T-helper 1 cell treated with Interleukin-12 subunit alpha and Interleukin-12 subunit beta and Interleukin-4 antibody, amounts not matched to agents 30 μg/mL and 1 μg/mL, for 36 hours (primary cell): ENCODE measurements around the gene ASPG.
"Not testable (repeated sequence)": the region's sequence is repeated elsewhere in the genome, so short reads cannot be mapped to it uniquely, and the experiment has no call there.

Source experiments
- H3K27ac Mint-ChIP-seq: one replicate; pipeline ENCODE4 v1.8.0; 2021; ENCODE audit warnings: mild to moderate bottlenecking, mixed read lengths
- H3K27me3 Mint-ChIP-seq: one replicate; pipeline ENCODE4 v1.8.0; 2021; ENCODE audit warnings: low read depth, mixed read lengths
- H3K36me3 Mint-ChIP-seq: one replicate; pipeline ENCODE4 v1.8.0; 2021; ENCODE audit warnings: low read depth, mixed read lengths
- H3K4me1 Mint-ChIP-seq: one replicate; pipeline ENCODE4 v1.8.0; 2021; ENCODE audit warnings: low read depth, mixed read lengths
- H3K4me3 Mint-ChIP-seq: one replicate; pipeline ENCODE4 v1.8.0; 2021; ENCODE audit warnings: mild to moderate bottlenecking, moderate library complexity, mixed read lengths
- H3K9me3 Mint-ChIP-seq: one replicate; pipeline ENCODE4 v1.8.0; 2021; ENCODE audit warnings: mixed read lengths

The ASPG gene

DNA sequence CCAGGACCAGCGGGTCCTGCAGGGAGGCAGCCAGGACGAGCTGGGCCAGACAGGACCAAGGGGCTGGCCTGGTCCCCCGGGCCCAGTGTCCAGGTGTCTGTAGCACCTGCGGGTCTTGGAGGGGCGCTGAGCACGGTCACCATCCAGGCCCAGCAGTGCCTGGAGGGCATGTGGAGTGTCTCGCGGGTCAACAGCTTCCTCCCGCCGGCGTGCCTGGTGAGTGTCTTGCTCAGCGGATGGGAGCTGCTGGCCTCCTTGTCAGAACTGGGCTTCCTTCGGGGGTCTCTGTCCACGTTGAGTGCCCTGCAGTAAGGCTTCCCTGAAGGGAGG, 66.7 kb downstream of the ASPG start:
- Mint-ChIP-seq H3K27me3 (no peaks in the 10 kb centered on the region), H3K4me1 (no peaks in the 10 kb centered on the region), H3K36me3 (no peaks in the 10 kb centered on the region), H3K27ac (no peak overlapping the region), H3K4me3 (no peak overlapping the region), H3K9me3 (no peaks in the 10 kb centered on the region)

DNA sequence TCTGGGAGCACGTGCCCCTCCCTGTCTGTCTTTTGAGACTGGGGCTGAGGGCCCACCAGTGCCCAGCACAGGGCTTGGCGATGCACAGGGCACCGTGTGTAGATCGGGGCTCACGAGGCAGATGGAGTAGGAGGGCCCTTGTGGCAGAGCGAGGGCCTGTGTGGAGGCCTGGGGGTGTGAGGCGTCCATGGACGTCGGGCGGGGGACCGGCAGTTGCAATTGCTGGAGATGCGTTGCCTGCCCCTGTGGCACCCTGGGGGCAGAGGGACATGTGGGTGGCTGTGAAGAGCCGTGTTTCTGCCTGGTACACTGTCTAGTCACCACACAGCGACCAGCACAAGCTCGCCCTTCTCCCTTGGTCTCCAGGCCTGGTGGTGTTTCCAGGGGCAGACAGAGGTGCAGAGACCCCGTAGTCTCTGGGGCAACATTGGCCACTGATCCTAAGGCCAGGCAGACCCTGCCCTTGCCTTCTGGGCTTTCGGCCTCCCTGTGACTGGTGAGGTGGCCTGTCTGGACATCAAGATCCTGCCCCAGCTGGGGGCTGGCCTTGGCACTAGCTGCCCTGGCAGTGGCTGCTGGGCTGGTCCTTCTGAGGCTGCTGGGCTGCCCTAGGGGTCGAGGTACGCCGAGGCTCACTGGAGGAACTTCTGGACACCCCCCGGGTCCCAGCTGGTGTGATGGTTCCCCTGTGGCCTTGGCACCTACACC, 67.3 kb downstream of the ASPG start:
- Mint-ChIP-seq H3K9me3 (no peaks in the 10 kb centered on the region), H3K4me1 (no peaks in the 10 kb centered on the region), H3K36me3 (no peaks in the 10 kb centered on the region), H3K4me3 (no peak overlapping the region), H3K27me3 (no peaks in the 10 kb centered on the region), H3K27ac (no peak overlapping the region)

DNA sequence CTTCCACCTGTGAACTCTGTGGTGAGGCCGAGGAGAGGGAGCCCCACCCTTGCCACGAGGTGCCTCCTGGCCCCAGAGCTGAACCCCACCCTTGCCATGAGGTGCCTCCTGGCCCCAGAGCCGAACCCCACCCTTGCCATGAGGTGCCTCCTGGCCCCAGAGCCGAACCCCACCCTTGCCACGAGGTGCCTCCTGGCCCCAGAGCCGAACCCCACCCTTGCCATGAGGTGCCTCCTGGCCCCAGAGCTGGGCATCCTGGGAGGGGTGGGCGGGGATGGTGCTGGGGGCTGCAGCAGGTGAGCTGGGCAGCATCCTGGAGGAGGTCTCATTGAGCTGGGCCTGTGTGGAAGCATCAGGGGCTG, 67.9 kb downstream of the ASPG start:
- H3K4me3 Mint-ChIP-seq, H3K4me1 Mint-ChIP-seq, H3K27ac Mint-ChIP-seq, H3K27me3 Mint-ChIP-seq, H3K9me3 Mint-ChIP-seq, H3K36me3 Mint-ChIP-seq: not testable (repeated sequence)

DNA sequence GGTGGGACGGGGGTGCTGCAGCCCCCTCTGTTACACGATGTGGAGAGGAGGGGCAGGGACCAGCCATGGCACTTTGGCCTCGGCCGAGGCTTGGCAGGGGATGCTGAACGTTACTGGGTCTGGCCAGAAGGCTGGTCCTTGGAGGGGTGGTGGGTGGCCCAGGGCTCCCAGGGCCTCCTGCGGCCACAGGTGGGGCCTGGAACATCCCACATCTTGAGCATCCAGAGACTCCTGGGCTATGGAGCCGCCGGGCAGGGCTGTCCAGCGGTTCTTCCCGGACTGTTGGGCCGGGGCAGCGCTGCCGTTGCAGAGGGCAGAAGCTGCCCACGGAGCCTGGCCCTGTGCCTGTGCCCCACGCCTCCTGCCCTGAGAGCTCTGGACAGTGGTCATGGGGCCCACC, 68.7 kb downstream of the ASPG start:
- no peak overlapping the region for H3K27ac Mint-ChIP-seq
- no peak overlapping the region for H3K4me3 Mint-ChIP-seq
- H3K9me3 Mint-ChIP-seq, result no peaks in the 10 kb centered on the region
- no peaks in the 10 kb centered on the region for H3K4me1 Mint-ChIP-seq
- H3K36me3 Mint-ChIP-seq, result no peaks in the 10 kb centered on the region
- H3K27me3 Mint-ChIP-seq, result no peaks in the 10 kb centered on the region

DNA sequence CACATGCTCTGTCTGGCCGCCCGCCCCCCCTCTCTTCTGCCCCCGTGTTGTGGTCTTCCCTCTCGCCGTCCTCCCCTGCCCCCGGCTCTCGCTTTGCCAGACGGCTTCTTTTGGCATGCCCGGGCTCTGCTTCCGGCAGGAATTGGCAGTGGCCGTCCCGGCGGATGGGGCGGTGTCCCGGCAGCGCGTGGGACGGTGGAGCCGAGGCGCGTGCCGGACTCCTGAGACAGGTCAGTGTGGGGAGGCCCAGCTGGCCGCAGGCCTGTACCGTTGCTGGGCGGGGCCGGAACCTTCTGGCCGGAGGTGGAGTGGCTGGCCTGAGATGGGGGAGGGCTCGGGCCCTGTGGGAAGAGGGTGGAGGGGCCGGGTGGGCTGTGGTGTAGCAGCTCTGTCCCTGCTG, 70.0 kb downstream of the ASPG start:
- H3K27me3 Mint-ChIP-seq, result no peaks in the 10 kb centered on the region
- no peak overlapping the region for H3K27ac Mint-ChIP-seq
- no peak overlapping the region for H3K4me3 Mint-ChIP-seq
- no peaks in the 10 kb centered on the region for H3K36me3 Mint-ChIP-seq
- no peaks in the 10 kb centered on the region for H3K9me3 Mint-ChIP-seq
- H3K4me1 Mint-ChIP-seq, result no peaks in the 10 kb centered on the region

DNA sequence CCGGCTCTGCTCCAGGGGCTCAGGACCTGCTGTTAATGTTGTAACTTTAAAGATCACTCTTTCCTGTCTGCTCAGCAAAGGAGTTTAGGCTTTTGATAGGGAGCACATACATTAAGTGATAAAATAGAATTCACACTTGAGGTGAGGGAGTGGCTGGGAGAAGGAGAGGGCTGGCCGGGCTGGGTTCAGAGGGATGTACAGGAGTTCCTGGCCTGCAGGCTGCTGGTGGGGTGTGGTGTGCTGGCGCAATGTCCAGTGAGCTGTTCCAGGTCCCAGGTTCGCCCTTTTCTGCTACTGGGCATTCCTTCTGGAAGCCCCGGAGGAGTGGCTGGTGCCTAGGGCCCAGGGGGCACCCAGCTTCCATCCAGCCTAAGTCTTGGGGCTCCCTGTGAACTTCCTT, 70.6 kb downstream of the ASPG start:
- H3K36me3 Mint-ChIP-seq, result no peaks in the 10 kb centered on the region
- H3K9me3 Mint-ChIP-seq, result no peaks in the 10 kb centered on the region
- H3K4me3 Mint-ChIP-seq, result no peak overlapping the region
- no peaks in the 10 kb centered on the region for H3K4me1 Mint-ChIP-seq
- no peak overlapping the region for H3K27ac Mint-ChIP-seq
- no peaks in the 10 kb centered on the region for H3K27me3 Mint-ChIP-seq

DNA sequence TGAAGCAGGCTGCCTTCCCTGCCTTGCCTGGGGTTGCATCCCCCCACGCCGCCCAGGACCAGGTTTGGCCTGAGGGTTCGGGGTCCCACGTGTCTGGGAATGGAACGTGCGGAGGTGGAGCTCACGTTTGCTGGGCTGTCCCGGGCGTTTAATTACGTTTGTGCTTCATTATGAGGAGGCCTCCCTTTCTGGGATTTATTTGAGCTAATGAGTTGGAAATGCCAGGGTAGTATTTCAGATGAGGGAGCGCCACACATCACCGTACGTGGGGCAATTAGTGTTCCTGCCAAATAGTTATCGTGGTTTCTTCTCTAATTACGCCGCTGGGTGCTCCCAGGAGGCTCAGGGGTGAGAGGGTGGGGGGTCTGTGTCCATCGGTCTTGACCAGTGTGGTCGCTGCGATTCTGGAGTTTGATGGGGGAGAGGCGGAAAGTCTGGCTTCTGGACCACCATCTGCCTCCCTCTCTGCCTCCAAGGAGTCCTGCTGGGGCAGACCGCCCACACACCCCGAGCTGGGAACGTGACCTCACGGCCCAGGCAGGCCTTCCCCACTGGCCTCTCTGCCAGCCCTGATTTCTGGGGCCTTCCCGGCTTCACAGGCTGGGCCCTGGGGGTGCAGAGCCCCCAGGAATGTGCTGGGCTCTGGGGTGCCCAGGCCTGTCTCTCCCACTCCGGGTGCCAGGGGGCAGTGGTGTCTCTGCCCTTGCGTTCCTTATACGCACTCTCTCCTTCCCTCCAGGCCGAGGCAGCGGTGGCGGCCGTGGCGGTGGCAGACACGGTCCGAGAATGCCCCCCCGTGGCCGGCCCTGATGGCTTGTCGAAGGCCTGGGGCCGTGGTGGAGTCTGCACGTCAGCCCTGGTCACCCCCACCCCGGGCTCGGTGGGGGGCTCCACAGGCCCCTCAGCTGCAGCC, 71.8 kb downstream of the ASPG start:
- H3K4me1 Mint-ChIP-seq, result no peaks in the 10 kb centered on the region
- no peaks in the 10 kb centered on the region for H3K36me3 Mint-ChIP-seq
- no peak overlapping the region for H3K27ac Mint-ChIP-seq
- no peaks in the 10 kb centered on the region for H3K9me3 Mint-ChIP-seq
- H3K27me3 Mint-ChIP-seq, result no peaks in the 10 kb centered on the region
- no peak overlapping the region for H3K4me3 Mint-ChIP-seq

DNA sequence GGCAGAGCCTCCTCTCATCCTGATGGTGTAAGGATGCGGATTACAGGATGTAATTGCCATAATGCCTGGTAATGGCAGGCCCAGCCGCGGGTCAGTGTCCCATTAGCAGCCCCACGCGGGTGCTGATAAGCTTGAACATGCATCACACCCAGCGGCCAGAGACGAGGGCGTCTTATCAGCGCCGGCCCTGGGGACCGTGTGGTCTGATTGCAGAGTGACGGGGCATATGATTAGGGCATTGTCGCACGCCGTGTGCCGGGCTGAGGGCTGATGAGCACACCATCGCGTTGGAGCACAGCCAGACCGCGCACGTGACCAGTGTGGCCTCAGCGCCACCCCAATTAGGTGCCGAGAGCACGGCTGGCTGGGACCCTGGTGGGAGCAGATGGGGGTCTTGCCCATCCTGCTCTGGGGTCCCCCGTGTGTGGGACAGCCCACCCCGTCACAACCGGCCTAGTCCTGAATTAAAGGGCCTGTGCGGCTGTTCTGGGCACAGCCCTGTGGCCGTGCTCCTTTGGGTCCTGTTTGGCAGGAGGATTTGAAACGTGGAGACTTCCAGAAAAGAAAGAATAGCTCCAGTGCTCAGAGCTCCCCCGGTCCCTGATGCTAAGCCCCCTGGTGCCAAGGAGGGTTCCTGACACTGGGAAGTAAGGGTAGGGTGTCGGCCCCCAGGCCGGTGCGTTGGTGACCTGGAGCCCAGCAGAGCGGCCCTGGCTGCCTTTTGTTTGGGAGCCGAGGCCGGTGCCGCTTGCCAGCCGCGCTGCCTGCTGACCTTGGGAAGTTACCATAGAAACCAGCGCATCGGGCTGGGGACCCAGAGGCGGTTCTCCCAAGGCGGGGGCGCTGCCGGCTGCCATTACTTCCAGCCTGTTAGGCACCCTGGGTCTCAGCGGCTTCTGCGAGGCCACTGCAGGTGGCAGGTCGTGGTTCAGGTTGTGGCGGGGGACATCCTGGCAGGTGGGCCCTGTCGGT, 73.6 kb downstream of the ASPG start:
- Mint-ChIP-seq H3K27ac (no peak overlapping the region), H3K4me1 (no peaks in the 10 kb centered on the region), H3K36me3 (no peaks in the 10 kb centered on the region), H3K4me3 (no peak overlapping the region), H3K27me3 (no peaks in the 10 kb centered on the region), H3K9me3 (no peaks in the 10 kb centered on the region)

DNA sequence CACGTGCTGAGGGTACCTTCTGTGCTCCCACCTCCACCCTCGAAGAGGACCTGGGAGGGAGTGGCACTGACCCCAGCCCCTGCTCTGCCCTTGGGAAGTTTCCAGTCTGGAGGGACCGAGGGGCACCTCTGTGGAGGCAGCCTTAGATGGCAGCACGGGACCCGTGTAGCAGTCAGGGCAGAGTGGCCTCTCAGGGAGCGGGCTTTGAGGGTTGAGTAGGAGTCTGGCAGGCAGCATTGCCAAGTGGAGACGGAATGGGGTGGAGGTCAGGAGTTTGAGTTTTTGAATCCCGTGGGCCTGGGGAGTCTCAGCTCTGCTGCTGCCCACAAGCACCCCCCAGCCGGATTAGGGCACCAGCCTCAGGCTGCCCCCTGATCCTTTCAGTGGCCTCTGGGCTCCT, 74.5 kb downstream of the ASPG start:
- Mint-ChIP-seq H3K4me3 (no peak overlapping the region), H3K36me3 (no peaks in the 10 kb centered on the region), H3K9me3 (no peaks in the 10 kb centered on the region), H3K27ac (no peak overlapping the region), H3K4me1 (no peaks in the 10 kb centered on the region), H3K27me3 (no peaks in the 10 kb centered on the region)

DNA sequence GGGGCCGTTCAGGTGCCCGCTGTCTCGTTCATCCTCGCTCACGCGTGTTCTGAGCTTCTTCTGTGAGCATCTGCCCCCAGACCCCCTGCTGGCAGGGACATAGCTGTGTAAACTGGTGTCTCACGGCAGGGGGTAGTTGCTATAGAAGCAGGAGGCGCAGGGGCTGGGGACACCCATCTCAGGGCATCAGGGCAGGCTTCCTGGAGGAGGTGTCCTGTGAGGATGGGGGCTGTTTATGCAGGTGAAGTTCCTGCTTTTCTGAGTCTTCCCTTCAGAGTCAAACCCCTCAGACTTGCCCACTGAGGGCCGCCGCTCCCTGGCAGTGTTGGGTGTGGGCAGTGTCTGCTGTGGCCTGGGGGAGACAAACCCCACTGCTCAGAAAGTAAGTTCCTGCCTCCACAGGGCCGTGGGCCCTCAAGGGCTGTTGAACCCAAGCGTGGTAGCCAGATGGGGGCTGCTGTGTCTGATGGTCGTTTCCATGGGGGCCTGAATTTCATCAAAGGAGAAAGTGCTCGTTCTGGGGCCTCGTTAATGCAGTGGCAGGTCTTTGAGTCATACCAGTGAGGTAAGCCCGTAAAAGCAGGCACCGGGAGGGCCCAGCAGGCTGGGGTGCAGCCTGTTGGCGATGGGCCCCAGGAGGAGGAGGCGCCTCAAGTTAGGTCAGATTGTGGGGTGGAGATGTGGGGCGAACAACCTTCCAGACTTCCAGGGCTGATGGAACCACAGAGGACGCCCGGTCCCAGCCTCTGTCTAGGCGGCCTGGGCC, 76.3 kb downstream of the ASPG start:
- H3K27ac Mint-ChIP-seq, result no peak overlapping the region

DNA sequence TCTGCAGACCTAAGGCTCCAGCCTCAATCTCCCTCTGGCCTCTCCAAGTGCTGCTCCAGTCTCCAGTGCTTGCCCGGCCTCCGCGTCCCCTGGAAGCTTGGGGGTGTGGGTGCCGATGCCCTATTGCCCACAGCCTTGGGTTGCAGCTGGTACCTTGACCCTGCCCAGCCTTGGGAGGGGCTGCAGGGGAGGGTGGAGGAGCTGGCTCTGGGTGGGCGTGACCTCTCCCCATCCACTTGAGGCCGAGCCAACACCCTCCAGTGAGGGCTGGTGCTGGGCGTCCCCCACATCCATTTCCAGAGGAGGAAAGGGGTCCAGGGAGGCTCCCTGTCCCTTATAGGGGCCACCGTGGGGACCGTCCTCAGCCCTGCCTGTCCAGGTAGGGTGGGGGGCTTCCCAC, 77.0 kb downstream of the ASPG start:
- H3K36me3 Mint-ChIP-seq, result no peaks in the 10 kb centered on the region
- no peaks in the 10 kb centered on the region for H3K27me3 Mint-ChIP-seq
- H3K27ac Mint-ChIP-seq, result no peak overlapping the region
- no peak overlapping the region for H3K4me3 Mint-ChIP-seq
- no peaks in the 10 kb centered on the region for H3K9me3 Mint-ChIP-seq
- H3K4me1 Mint-ChIP-seq, result no peaks in the 10 kb centered on the region

More for the DNA sequence above, 76.3 kb downstream of the ASPG start:
- H3K36me3 Mint-ChIP-seq, result no peaks in the 10 kb centered on the region
- no peaks in the 10 kb centered on the region for H3K9me3 Mint-ChIP-seq
- no peak overlapping the region for H3K4me3 Mint-ChIP-seq
- H3K4me1 Mint-ChIP-seq, result no peaks in the 10 kb centered on the region
- no peaks in the 10 kb centered on the region for H3K27me3 Mint-ChIP-seq

DNA sequence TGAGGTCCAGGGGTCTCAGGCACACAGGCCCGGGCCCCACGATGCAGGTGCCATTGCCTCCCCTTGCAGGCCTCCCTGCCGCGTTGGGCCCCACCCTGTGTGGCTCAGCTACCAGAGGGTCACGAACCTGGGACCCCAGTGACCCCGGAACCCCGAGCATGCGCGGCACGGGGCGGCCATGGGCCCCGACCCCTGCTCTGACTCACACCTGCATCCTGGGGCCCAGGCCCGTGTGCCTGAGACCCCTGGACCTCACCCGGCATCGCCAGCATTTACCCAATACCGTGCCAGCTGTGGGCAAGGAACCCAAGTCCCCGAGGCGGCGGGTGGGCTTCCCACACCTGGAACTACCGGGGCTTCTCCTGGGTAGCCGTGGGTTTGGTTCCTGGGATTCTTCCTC, 78.0 kb downstream of the ASPG start:
- Mint-ChIP-seq H3K36me3 (no peaks in the 10 kb centered on the region), H3K27me3 (no peaks in the 10 kb centered on the region), H3K4me3 (no peak overlapping the region), H3K4me1 (no peaks in the 10 kb centered on the region), H3K9me3 (no peaks in the 10 kb centered on the region), H3K27ac (no peak overlapping the region)

DNA sequence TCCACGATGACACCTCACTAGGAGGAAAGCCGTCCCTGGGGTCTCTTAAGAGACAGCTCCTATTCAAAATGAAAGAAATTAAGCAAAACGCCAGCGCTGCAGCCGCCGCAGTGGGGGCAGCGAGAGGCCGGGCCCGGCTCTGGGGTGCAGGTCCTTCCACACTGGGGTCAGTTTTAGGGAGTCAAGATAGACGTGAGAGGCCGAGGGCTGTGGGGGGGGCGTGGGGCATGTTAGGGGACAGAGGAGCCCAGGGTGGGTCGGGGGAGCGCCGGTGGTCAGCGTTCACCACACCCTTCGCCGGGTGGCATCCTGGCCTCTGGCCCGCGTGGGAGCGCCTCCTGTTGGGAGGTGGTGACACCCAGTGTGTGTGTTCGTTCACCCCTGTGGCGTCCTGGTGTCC, 78.5 kb downstream of the ASPG start:
- Mint-ChIP-seq H3K4me3 (no peak overlapping the region), H3K27ac (no peak overlapping the region), H3K4me1 (no peaks in the 10 kb centered on the region), H3K9me3 (no peaks in the 10 kb centered on the region), H3K27me3 (no peaks in the 10 kb centered on the region), H3K36me3 (no peaks in the 10 kb centered on the region)

DNA sequence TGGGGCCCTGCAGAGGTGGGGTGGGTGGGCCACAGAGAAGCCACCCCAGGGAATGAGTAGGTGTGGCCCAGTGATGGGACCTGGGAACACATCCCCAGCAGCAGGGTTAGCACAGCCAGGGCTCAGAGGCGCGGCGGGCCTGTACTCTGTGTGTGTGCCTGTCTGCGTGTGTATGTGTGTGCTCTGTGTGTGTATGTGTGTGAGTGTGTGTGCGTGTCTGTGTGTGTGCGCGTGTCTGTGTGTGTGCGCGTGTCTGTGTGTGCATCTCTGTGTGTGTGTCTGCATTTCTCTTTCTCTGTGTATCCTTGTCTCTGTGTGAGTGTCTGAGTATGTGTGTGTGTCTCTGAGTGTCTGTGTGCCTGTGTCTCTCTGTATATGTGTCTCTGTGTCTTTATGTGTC, 79.0 kb downstream of the ASPG start:
- H3K27ac Mint-ChIP-seq, result no peak overlapping the region
- H3K4me1 Mint-ChIP-seq, result no peaks in the 10 kb centered on the region
- no peak overlapping the region for H3K4me3 Mint-ChIP-seq
- H3K9me3 Mint-ChIP-seq, result no peaks in the 10 kb centered on the region
- no peaks in the 10 kb centered on the region for H3K27me3 Mint-ChIP-seq
- H3K36me3 Mint-ChIP-seq, result no peaks in the 10 kb centered on the region
